ENCODE measurements around the gene SPOCK1. TPM values are rescaled to one million over a fixed set of nuclear protein-coding genes. Genes with fewer than 3 reads are reported as not detected.

The SPOCK1 gene
- total RNA-seq, 1 experiment from 2014 or later = 10.9 TPM

GRCh38 chr5:137488974-137489373, 10.2 kb downstream of the SPOCK1 start:
- Histone ChIP-seq H3K4ac (ENCODE audit: low read depth, low read length) (no peak overlapping the region), H4K5ac (ENCODE audit: insufficient read length, low read depth, low read length) (no peak overlapping the region), H4K20me1 (ENCODE audit: control insufficient read depth, insufficient read depth, insufficient read length) (peaks cover 2% of the 10 kb centered on the region), H2BK15ac (ENCODE audit: low read depth, low read length) (no peak overlapping the region), H3K18ac (ENCODE audit: insufficient read length, low read depth, low read length) (no peak overlapping the region), H3K23me2 (ENCODE audit: insufficient read length, low read depth, low read length, poor library complexity, severe bottlenecking) (no peaks in the 10 kb centered on the region), H3K9ac (ENCODE audit: extremely low read depth, insufficient read length, low read length) (no peak overlapping the region), H3K27ac (ENCODE audit: insufficient read length, low read depth, low read length) (no peak overlapping the region), H2BK5ac (ENCODE audit: insufficient read length, low read length) (no peak overlapping the region), H2BK12ac (ENCODE audit: insufficient read length, low read depth, low read length) (no peak overlapping the region), H4K91ac (ENCODE audit: insufficient read length, low read depth, low read length) (no peak overlapping the region), H3K23ac (ENCODE audit: insufficient read length, low read depth, low read length) (no peak overlapping the region), H2AK5ac (ENCODE audit: insufficient read length, low read length) (no peak overlapping the region), H3K4me1 (ENCODE audit: insufficient read depth, low read length) (no peaks in the 10 kb centered on the region), H3K27me3 (ENCODE audit: insufficient read depth, low read length) (no peaks in the 10 kb centered on the region), H3K79me2 (ENCODE audit: insufficient read depth, low read length) (no peaks in the 10 kb centered on the region), H2AFZ (ENCODE audit: low read length) (no peak overlapping the region), H3K56ac (ENCODE audit: insufficient read length, low read depth, low read length) (no peak overlapping the region), H3K14ac (ENCODE audit: insufficient read depth, low read length) (no peak overlapping the region), H3K9me3 (ENCODE audit: control insufficient read depth, low read depth, low read length) (no peaks in the 10 kb centered on the region), H2BK120ac (ENCODE audit: low read depth, low read length, poor library complexity, severe bottlenecking) (no peak overlapping the region), H2BK20ac (ENCODE audit: low read depth, low read length, poor library complexity, severe bottlenecking) (no peak overlapping the region), H4K8ac (replicated peaks; ENCODE audit: insufficient read length, low read depth, low read length) (no peak overlapping the region), H3K79me1 (ENCODE audit: insufficient read depth, low read depth, low read length, poor library complexity, severe bottlenecking) (no peaks in the 10 kb centered on the region), H3T11ph (ENCODE audit: low read length) (no peak overlapping the region), H3K4me2 (ENCODE audit: insufficient read depth, insufficient read length, low read length) (no peak overlapping the region)
- Mint-ChIP-seq H3K36me3 (ENCODE audit: insufficient read depth in 1 of 3, low read depth in 3 of 3) (no peaks in the 10 kb centered on the region; a peak in 1 of 7 replicates), H3K27ac (no peak overlapping the region), H3K9me3 (no peaks in the 10 kb centered on the region; a peak in 1 of 5 replicates), H3K4me3 (no peak overlapping the region), H3K4me1 (no peaks in the 10 kb centered on the region), H3K27me3 (ENCODE audit: low read depth) (no peaks in the 10 kb centered on the region)
- no CpG with 5 or more reads among the region's 2 CpGs for WGBS (ENCODE audit: extremely low coverage, insufficient read length, low lambda C conversion rate)
- TF ChIP-seq CTCF (conservative IDR thresholded peaks at IDR 0.05) = no peak
- DNase-seq = no peak

All from H9 (cell line).